Left ventricle myocardium inferior (tissue), 1 donor: ENCODE measurements around the gene DCDC2C. TPM values are rescaled to one million over a fixed set of nuclear protein-coding genes. Genes with fewer than 3 reads are reported as not detected.

ENCODE experiments used
- DNase-seq: peaks from one replicate; pipeline ENCODE4 v3.0.0-alpha.2; 2020
- H3K27ac ChIP-seq: fragments of 200-600 bp; replicated peaks from 2 replicates; pipeline ENCODE4 v1.8.0; 2021
- H3K27me3 ChIP-seq: fragments of 200-600 bp; 2 replicates; pipeline ENCODE4 v1.8.0; 2021; ENCODE audit warnings: low read depth
- H3K36me3 ChIP-seq: fragments of 200-600 bp; 2 replicates; pipeline ENCODE4 v1.8.0; 2021
- H3K4me1 ChIP-seq: fragments of 200-600 bp; 2 replicates; pipeline ENCODE4 v1.8.0; 2021
- H3K4me3 ChIP-seq: fragments of 200-600 bp; 2 replicates; pipeline ENCODE4 v1.8.0; 2021; ENCODE audit warnings: mild to moderate bottlenecking, moderate library complexity
- H3K9me3 ChIP-seq: fragments of 200-600 bp; replicated peaks from 2 replicates; pipeline ENCODE4 v1.8.0; 2021
- CTCF ChIP-seq: fragments of 200-600 bp; IDR thresholded peaks from 2 replicates; pipeline ENCODE4 v1.8.0; 2021; ENCODE audit warnings: antibody characterized with exemption, mild to moderate bottlenecking, borderline replicate concordance
- intact Hi-C: fragments of 100-400 bp; cut with micrococcal nuclease; formaldehyde crosslinking; loops from one replicate; pipeline ENCODE4 v1.11.0; 2022
- total RNA-seq: library from RNA; stranded (reverse); fragmentation: NEBNext Ultra II Directional; extraction: Animal tissue kit (Norgen Biotek cat#: 25700); gene quantifications from one replicate; pipeline ENCODE4 v1.2.1, GENCODE V29; 2021
- donor health status: DM: no; HTN: yes; CAD: no; lungs with severe emphysema.

The DCDC2C gene
- total RNA-seq, 1 donor from 2014 or later = not detected

DNA sequence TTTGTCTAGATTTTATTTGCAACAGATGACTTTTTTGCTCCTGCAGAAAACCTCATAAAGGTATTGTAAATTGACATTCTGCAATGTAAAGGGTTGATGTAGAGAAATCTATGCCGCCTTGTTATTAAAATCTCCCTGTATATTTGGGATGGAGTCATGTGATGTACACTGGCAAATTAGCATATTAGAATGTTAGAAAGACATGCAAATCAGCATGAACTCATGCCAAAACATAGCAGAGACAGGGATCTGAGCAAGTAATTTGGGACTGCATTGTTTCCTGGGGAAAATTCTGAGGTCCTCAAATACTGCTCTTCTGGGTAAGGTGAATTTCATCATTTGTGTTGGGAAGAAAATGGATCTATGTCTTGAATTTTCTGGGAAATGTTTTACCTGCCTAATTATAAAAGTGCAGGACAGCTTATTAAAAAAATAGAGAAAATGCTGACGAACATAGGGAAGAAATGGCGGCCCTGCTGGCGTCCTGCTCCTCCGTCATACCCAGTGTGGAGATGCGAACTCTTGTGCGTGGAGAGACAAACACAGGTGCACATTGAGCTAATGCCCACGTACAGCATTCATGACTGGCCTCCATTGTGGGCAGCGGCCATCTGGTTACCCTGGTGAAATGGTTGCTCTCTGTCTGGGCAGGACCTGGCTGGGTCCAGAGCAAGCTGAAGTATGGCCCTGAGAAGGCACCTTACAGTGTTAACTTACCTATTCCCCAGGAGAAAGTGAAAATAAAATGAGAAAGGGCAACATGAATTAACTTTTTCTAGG, 29.1 kb upstream of the DCDC2C start:
- no peak for TF ChIP-seq CTCF
- Histone ChIP-seq H3K4me3 (no peak overlapping the region), H3K4me1 (no peaks in the 10 kb centered on the region), H3K27me3 (peaks cover 35% of the 10 kb centered on the region), H3K36me3 (no peaks in the 10 kb centered on the region), H3K9me3 (no peaks in the 10 kb centered on the region), H3K27ac (no peak overlapping the region)
- no peak for DNase-seq
- intact Hi-C loops = no loop called here

GRCh38 chr2:3675687-3676086, 27.7 kb upstream of the DCDC2C start:
- Histone ChIP-seq H3K4me3 (no peak overlapping the region), H3K36me3 (no peaks in the 10 kb centered on the region), H3K27me3 (peaks cover 22% of the 10 kb centered on the region), H3K4me1 (no peaks in the 10 kb centered on the region), H3K27ac (no peak overlapping the region), H3K9me3 (no peaks in the 10 kb centered on the region)
- intact Hi-C loops = no loop called here
- no peak for DNase-seq
- no peak for TF ChIP-seq CTCF

DNA sequence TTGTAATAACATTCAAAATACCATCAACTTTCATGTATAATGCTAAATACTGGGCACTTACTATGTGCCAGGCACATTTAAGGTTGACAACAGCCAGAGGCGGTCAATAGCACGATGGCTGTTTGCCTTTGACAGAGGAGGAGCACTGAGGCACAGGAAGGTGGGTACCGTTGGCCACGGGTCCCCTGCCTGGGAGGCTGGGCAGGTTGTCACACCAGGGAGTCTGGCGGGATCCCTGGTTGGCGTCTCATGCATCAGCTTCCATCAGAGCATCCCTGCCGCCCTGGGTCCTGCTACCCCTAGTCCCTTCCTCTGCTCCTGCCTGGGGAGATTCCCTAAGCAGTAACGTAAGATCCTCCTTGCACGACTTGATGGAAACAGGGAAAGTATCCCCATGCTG, 25.9 kb upstream of the DCDC2C start:
- Histone ChIP-seq H3K27me3 (peaks cover 22% of the 10 kb centered on the region), H3K4me3 (no peak overlapping the region), H3K4me1 (no peaks in the 10 kb centered on the region), H3K9me3 (no peaks in the 10 kb centered on the region), H3K27ac (no peak overlapping the region), H3K36me3 (no peaks in the 10 kb centered on the region)
- DNase-seq = no peak
- intact Hi-C loops = no loop called here
- no peak for TF ChIP-seq CTCF

DNA sequence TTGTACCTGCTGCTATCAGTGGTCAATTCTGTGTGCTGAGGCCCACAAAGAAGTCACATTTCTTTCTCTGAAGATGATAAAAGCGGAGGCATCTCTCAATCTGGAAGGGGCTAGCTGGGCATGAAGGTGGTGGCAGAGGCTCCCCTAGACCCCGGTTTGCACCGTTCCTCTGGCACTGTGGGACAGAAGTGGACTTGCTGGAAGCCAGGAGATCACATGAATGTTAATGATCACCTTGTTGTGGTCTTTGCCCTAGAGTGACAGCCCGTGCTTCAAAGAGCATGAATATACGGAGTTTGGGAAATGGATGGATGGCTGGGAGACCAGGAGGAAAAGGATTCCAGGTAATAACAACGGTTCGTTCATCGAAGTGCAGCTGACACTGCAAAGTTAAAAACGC, 25.2 kb upstream of the DCDC2C start:
- H3K27ac ChIP-seq = no peak overlapping the region
- DNase-seq = no peak
- no peaks in the 10 kb centered on the region for H3K36me3 ChIP-seq
- no peak overlapping the region for H3K4me3 ChIP-seq
- no peaks in the 10 kb centered on the region for H3K9me3 ChIP-seq
- intact Hi-C loops = no loop called here
- H3K4me1 ChIP-seq = no peaks in the 10 kb centered on the region
- TF ChIP-seq CTCF = no peak
- peaks cover 22% of the 10 kb centered on the region for H3K27me3 ChIP-seq

- TF ChIP-seq CTCF = no peak
- intact Hi-C loops = no loop called here
- H3K36me3 ChIP-seq = no peaks in the 10 kb centered on the region
- H3K4me3 ChIP-seq = no peak overlapping the region
- H3K27ac ChIP-seq = no peak overlapping the region
- H3K4me1 ChIP-seq = no peaks in the 10 kb centered on the region
- peaks cover 22% of the 10 kb centered on the region for H3K27me3 ChIP-seq
- no peaks in the 10 kb centered on the region for H3K9me3 ChIP-seq
- no peak for DNase-seq
Measured at GRCh38 chr2:3679180-3679579, 24.2 kb upstream of the DCDC2C start.
